WTC11 (cell line): ENCODE data around the gene PUM1. TPM values are rescaled to one million over a fixed set of nuclear protein-coding genes. Genes with fewer than 3 reads are reported as not detected.

Experiments
- ATAC-seq: fragments of 200-7000 bp; cut with Tn5 transposase; 2 replicates; pipeline ENCODE4 v1.10.0; 2021; ENCODE audit warnings: mild to moderate bottlenecking, moderate library complexity
- CTCF ChIA-PET: fragments of 300-600 bp; sonication (Branson Sonifier 250); formaldehyde crosslinking; loops from one replicate; lab custom pipeline; 2021; ENCODE audit warnings: antibody characterized with exemption; lab: Charles Lee
- POLR2A ChIA-PET: fragments of 350-600 bp; sonication (Branson Sonifier 250); formaldehyde crosslinking; loops from one replicate; lab custom pipeline; 2021; ENCODE audit warnings: antibody characterized with exemption; lab: Charles Lee
- DNase-seq: peaks from one replicate; pipeline ENCODE4 v3.0.0; 2021; ENCODE audit warnings: low spot score
- H3K27ac Mint-ChIP-seq: 2 replicates; pipeline ENCODE4 v1.8.0; 2021; ENCODE audit warnings: mixed read lengths
- H3K27me3 Mint-ChIP-seq: 2 replicates; pipeline ENCODE4 v1.8.0; 2021; ENCODE audit warnings: low read depth, mild to moderate bottlenecking, moderate library complexity, mixed read lengths
- H3K36me3 Mint-ChIP-seq: 2 replicates; pipeline ENCODE4 v1.8.0; 2021; ENCODE audit warnings: mixed read lengths
- H3K4me1 Mint-ChIP-seq: 2 replicates; pipeline ENCODE4 v1.8.0; 2022; ENCODE audit warnings: mixed read lengths
- H3K4me3 Mint-ChIP-seq: 2 replicates; pipeline ENCODE4 v1.8.0; 2021; ENCODE audit warnings: mild to moderate bottlenecking, moderate library complexity, mixed read lengths
- H3K9me3 Mint-ChIP-seq: 2 replicates; pipeline ENCODE4 v1.8.0; 2021; ENCODE audit warnings: mixed read lengths
- ZBTB21 ChIP-seq: sonication (generic); formaldehyde crosslinking; IDR thresholded peaks from 2 replicates; pipeline ENCODE4 v1.8.1; 2023; ENCODE audit warnings: mild to moderate bottlenecking, missing genetic modification reagents, borderline replicate concordance
- ZNF121 ChIP-seq: sonication (generic); formaldehyde crosslinking; IDR thresholded peaks from 2 replicates; pipeline ENCODE4 v1.8.0; 2023; ENCODE audit warnings: missing genetic modification reagents
- ZNF138 ChIP-seq: sonication (generic); formaldehyde crosslinking; conservative IDR thresholded peaks from 2 replicates; pipeline ENCODE4 v1.8.1; 2022; ENCODE audit warnings: mild to moderate bottlenecking, moderate library complexity, missing genetic modification reagents
- ZNF219 ChIP-seq: sonication (generic); formaldehyde crosslinking; IDR thresholded peaks from 2 replicates; pipeline ENCODE4 v1.8.0; 2023; ENCODE audit warnings: missing genetic modification reagents, mild to moderate bottlenecking, borderline replicate concordance
- ZNF232 ChIP-seq: sonication (generic); formaldehyde crosslinking; IDR thresholded peaks from 2 replicates; pipeline ENCODE4 v1.8.0; 2022; ENCODE audit warnings: mild to moderate bottlenecking, missing genetic modification reagents
- ZNF416 ChIP-seq: fragments of 250-450 bp; sonication (Bioruptor Pico); IDR thresholded peaks from 2 replicates; pipeline ENCODE4 v1.9.0; 2021; ENCODE audit warnings: mild to moderate bottlenecking, inconsistent platforms
- total RNA-seq: library from RNA; stranded (reverse); gene quantifications from 3 replicates; pipeline ENCODE4 v1.2.3, GENCODE V29; 2021
- TF ChIP-seq, protein P1 (sequence below): sonication (generic); formaldehyde crosslinking; IDR thresholded peaks from 2 replicates; pipeline ENCODE4 v1.8.1; 2023; ENCODE audit warnings: mild to moderate bottlenecking, missing genetic modification reagents, borderline replicate concordance
- TF ChIP-seq, protein P2 (sequence below): fragments of 250-450 bp; sonication (Bioruptor Pico); IDR thresholded peaks from 2 replicates; pipeline ENCODE4 v1.9.0; 2021; ENCODE audit warnings: mild to moderate bottlenecking
- TF ChIP-seq, protein P3 (sequence below): sonication (generic); formaldehyde crosslinking; conservative IDR thresholded peaks from 2 replicates; pipeline ENCODE4 v1.8.1; 2022; ENCODE audit warnings: mild to moderate bottlenecking, missing genetic modification reagents
- TF ChIP-seq, protein P4 (sequence below): sonication (generic); formaldehyde crosslinking; IDR thresholded peaks from 2 replicates; pipeline ENCODE4 v1.8.0; 2022; ENCODE audit warnings: mild to moderate bottlenecking, missing genetic modification reagents
- TF ChIP-seq, protein P5 (sequence below): fragments of 250-450 bp; sonication (Bioruptor Pico); IDR thresholded peaks from 2 replicates; pipeline ENCODE4 v1.9.0; 2021; ENCODE audit warnings: moderate library complexity, mild to moderate bottlenecking, inconsistent platforms, borderline replicate concordance
- TF ChIP-seq, protein P6 (sequence below): fragments of 200-600 bp; IDR thresholded peaks from 2 replicates; pipeline ENCODE4 v1.8.0; 2022; ENCODE audit warnings: antibody characterized with exemption

The PUM1 gene
- total RNA-seq, 1 experiment from 2014 or later, result 147 TPM

DNA sequence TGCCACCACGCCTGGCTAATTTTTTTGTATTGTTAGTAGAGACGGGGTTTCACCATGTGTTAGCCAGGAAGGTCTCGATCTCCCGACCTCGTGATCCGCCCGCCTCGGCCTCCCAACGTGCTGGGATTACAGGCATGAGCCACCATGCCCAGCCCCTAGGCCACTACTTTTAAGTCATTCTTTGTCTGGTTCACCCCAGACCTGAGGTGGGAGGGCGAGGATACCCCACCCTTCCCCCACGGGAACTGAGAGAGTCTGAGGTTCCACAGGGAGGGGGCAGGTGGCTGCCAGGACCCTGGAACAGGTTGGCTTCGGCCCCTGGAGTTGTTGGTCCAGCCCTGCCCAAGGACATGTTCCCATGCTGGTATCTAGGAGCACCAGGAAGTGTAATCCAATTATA is 149.2 kb downstream of the PUM1 start:
- ChIA-PET POLR2A (no interaction called here), CTCF (interaction anchor here (9.0 to 17.8 kb wide), 2 partner anchors 117 to 131 kb away, joined by 134 to 606 read pairs; no protein-coding TSS in a partner anchor)
- TF ChIP-seq, protein P1, sequence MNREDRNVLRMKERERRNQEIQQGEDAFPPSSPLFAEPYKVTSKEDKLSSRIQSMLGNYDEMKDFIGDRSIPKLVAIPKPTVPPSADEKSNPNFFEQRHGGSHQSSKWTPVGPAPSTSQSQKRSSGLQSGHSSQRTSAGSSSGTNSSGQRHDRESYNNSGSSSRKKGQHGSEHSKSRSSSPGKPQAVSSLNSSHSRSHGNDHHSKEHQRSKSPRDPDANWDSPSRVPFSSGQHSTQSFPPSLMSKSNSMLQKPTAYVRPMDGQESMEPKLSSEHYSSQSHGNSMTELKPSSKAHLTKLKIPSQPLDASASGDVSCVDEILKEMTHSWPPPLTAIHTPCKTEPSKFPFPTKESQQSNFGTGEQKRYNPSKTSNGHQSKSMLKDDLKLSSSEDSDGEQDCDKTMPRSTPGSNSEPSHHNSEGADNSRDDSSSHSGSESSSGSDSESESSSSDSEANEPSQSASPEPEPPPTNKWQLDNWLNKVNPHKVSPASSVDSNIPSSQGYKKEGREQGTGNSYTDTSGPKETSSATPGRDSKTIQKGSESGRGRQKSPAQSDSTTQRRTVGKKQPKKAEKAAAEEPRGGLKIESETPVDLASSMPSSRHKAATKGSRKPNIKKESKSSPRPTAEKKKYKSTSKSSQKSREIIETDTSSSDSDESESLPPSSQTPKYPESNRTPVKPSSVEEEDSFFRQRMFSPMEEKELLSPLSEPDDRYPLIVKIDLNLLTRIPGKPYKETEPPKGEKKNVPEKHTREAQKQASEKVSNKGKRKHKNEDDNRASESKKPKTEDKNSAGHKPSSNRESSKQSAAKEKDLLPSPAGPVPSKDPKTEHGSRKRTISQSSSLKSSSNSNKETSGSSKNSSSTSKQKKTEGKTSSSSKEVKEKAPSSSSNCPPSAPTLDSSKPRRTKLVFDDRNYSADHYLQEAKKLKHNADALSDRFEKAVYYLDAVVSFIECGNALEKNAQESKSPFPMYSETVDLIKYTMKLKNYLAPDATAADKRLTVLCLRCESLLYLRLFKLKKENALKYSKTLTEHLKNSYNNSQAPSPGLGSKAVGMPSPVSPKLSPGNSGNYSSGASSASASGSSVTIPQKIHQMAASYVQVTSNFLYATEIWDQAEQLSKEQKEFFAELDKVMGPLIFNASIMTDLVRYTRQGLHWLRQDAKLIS, result no peak
- TF ChIP-seq, protein P2, sequence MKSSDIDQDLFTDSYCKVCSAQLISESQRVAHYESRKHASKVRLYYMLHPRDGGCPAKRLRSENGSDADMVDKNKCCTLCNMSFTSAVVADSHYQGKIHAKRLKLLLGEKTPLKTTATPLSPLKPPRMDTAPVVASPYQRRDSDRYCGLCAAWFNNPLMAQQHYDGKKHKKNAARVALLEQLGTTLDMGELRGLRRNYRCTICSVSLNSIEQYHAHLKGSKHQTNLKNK (CRISPR knock-in tag), result no peak
- no peak overlapping the region for H3K27ac Mint-ChIP-seq
- H3K4me3 Mint-ChIP-seq, result no peak overlapping the region
- DNase-seq, result peak; percentile 1
- H3K27me3 Mint-ChIP-seq, result no peaks in the 10 kb centered on the region
- no peak for ATAC-seq
- no peaks in the 10 kb centered on the region for H3K9me3 Mint-ChIP-seq
- no peaks in the 10 kb centered on the region for H3K36me3 Mint-ChIP-seq
- H3K4me1 Mint-ChIP-seq, result no peaks in the 10 kb centered on the region

DNA sequence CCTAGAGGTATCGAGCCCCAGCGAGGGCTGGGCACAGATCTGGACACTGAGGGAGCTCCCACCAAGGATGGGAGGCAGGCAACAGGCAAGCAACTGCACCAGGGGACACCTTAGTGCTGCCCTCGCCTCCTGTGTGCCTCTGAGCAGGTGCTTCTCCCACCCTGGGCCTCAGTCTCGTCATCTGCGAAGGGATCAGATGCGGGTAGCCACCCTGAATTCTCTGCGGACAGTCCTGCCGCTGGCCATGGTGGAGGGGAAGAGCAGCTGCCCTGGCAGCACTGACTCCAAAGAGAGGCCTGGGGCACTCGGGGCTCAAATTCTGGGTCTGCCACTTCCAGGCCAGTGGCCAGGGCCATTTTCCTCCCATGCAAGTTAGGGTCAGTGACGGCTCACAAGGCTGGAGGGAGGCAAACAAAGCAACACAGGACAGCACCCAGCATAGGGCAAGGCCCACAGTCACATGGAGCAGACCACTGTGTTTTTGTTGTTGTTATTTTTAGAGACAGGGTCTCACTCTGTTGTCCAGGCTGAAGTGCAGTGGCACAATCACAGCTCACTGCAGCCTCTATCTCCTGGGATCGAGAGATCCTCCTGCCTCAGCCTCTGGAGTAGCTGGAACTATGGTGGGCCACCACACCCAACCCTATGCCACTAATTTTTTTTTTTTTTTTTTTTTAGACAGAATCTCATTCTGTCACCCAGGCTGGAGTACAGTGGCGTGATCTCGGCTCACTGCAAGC is 149.9 kb downstream of the PUM1 start:
- no peak for DNase-seq
- CTCF ChIA-PET, result interaction anchor here (1.2 to 17.8 kb wide), 4 partner anchors 116 to 191 kb away, joined by 5 to 606 read pairs (median 77); no protein-coding TSS in a partner anchor
- peak; percentile 58; the same call in 1 of the 2 replicates for TF ChIP-seq ZNF121
- TF ChIP-seq, protein P1, result no peak
- TF ChIP-seq, all 79 proteins: peak for 1
- peaks cover 6% of the 10 kb centered on the region for H3K4me1 Mint-ChIP-seq
- no peaks in the 10 kb centered on the region for H3K9me3 Mint-ChIP-seq
- no peak overlapping the region for H3K27ac Mint-ChIP-seq
- no peak for ATAC-seq
- no peaks in the 10 kb centered on the region for H3K27me3 Mint-ChIP-seq
- POLR2A ChIA-PET, result interaction anchor here (0.5 kb wide), 1 partner anchor 17 kb away, joined by 3 read pairs; no protein-coding TSS in a partner anchor
- H3K4me3 Mint-ChIP-seq, result no peak overlapping the region
- no peaks in the 10 kb centered on the region for H3K36me3 Mint-ChIP-seq

DNA sequence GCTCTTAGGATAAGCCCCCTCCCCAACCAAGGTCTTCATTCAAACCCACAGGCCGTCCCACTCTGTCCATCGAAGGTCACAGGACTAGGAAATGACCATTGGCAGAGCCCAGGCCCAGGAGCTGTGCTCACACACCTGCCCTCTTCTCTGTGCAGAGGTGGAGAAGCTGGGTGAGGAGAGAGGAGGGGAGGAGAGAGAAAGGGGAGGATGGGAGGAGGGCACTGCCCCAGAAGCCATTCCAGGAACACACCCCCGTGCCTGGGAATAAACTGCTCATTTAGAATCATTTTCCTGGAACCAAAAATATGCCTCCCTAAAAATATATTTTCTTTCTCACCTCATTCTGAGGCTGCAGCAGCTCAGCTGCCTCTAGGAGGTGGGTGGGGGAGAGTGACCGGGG is 150.6 kb downstream of the PUM1 start:
- H3K27ac Mint-ChIP-seq, result no peak overlapping the region
- TF ChIP-seq, protein P3, sequence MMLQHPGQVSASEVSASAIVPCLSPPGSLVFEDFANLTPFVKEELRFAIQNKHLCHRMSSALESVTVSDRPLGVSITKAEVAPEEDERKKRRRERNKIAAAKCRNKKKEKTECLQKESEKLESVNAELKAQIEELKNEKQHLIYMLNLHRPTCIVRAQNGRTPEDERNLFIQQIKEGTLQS, result no peak
- TF ChIP-seq ZNF138 (CRISPR knock-in tag) (no peak), ZNF219 (CRISPR knock-in tag) (no peak), ZBTB21 (CRISPR knock-in tag) (no peak), ZNF232 (CRISPR knock-in tag) (no peak), ZNF416 (CRISPR knock-in tag) (no peak)
- TF ChIP-seq, protein P4, sequence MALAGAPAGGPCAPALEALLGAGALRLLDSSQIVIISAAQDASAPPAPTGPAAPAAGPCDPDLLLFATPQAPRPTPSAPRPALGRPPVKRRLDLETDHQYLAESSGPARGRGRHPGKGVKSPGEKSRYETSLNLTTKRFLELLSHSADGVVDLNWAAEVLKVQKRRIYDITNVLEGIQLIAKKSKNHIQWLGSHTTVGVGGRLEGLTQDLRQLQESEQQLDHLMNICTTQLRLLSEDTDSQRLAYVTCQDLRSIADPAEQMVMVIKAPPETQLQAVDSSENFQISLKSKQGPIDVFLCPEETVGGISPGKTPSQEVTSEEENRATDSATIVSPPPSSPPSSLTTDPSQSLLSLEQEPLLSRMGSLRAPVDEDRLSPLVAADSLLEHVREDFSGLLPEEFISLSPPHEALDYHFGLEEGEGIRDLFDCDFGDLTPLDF (CRISPR knock-in tag), result no peak
- TF ChIP-seq, protein P1, result no peak
- TF ChIP-seq, protein P5, sequence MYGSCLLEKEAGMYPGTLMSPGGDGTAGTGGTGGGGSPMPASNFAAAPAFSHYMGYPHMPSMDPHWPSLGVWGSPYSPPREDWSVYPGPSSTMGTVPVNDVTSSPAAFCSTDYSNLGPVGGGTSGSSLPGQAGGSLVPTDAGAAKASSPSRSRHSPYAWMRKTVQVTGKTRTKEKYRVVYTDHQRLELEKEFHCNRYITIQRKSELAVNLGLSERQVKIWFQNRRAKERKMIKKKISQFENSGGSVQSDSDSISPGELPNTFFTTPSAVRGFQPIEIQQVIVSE (CRISPR knock-in tag), result no peak
- TF ChIP-seq, protein P6, sequence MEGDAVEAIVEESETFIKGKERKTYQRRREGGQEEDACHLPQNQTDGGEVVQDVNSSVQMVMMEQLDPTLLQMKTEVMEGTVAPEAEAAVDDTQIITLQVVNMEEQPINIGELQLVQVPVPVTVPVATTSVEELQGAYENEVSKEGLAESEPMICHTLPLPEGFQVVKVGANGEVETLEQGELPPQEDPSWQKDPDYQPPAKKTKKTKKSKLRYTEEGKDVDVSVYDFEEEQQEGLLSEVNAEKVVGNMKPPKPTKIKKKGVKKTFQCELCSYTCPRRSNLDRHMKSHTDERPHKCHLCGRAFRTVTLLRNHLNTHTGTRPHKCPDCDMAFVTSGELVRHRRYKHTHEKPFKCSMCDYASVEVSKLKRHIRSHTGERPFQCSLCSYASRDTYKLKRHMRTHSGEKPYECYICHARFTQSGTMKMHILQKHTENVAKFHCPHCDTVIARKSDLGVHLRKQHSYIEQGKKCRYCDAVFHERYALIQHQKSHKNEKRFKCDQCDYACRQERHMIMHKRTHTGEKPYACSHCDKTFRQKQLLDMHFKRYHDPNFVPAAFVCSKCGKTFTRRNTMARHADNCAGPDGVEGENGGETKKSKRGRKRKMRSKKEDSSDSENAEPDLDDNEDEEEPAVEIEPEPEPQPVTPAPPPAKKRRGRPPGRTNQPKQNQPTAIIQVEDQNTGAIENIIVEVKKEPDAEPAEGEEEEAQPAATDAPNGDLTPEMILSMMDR, result no peak

More for the DNA sequence above, 150.6 kb downstream of the PUM1 start:
- no peaks in the 10 kb centered on the region; the same call in 1 of the 2 replicates for H3K27me3 Mint-ChIP-seq
- no peak overlapping the region for H3K4me3 Mint-ChIP-seq
- ATAC-seq (no peak), DNase-seq (no peak)
- H3K36me3 Mint-ChIP-seq, result no peaks in the 10 kb centered on the region
- ChIA-PET CTCF (interaction anchor here (0.6 to 17.8 kb wide), 5 partner anchors 115 to 191 kb away, joined by 3 to 606 read pairs (median 20); no protein-coding TSS in a partner anchor), POLR2A (no interaction called here)
- no peaks in the 10 kb centered on the region for H3K9me3 Mint-ChIP-seq
- peaks cover 14% of the 10 kb centered on the region for H3K4me1 Mint-ChIP-seq
